Ramos (cell line): Measurements from ENCODE around the gene KIF26B.
"Not testable (repeated sequence)": the region's sequence is repeated elsewhere in the genome, so short reads cannot be mapped to it uniquely, and the experiment has no call there.

ENCODE experiments used
- in situ Hi-C: fragments of 300-500 bp; cut with MboI; formaldehyde crosslinking; loops from one replicate; pipeline ENCODE4 v1.14.3; 2022; ENCODE audit warnings: low sequenced_read_pairs; ENCODE audit not compliant: unreplicated experiment

KIF26B gene

GRCh38 chr1:245306020-245306419 lies 151.2 kb downstream of the KIF26B start:
- in situ Hi-C loops, result no loop called here

DNA sequence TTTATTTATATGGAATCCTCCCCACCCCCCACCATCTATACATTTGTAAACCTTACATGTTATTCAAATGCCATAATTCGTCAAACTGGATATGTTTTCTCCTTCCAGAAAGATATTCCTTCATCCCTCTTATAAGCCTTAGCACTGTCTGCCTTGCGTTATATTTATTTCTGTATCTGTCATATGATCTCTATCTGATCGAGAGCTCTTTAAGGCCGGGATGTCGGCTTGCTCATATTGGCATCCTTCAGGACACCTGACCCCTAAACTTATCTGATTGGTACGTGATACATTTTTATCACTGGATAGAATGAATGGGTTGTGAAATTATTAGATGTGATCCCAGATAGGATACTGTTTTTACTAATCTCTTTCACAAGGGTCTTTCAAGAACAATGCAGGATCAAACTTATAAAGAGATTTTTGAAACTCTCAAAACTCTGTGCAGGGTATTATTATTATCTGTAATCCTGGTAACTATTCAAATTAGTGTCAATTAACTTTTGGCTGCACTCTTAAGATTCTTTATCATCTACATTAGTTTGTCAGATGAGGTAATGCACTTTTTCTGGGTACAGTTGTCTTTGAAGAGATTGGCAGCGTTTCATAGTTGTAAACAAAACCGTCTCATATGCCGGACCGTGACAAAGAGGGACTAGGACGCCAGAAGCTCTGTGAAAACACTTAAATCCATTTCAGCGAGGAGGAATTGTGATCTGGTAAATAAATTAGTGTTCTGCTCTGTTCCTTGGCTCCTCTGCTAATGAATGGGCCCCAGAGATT lies 152.0 kb downstream of the KIF26B start:
- in situ Hi-C loops, result no loop called here

- in situ Hi-C loops, result no loop called here
Measured at GRCh38 chr1:245310571-245311531, 156.1 kb downstream of the KIF26B start.

GRCh38 chr1:245311887-245312536 lies 157.2 kb downstream of the KIF26B start:
- in situ Hi-C loops, result no loop called here

DNA sequence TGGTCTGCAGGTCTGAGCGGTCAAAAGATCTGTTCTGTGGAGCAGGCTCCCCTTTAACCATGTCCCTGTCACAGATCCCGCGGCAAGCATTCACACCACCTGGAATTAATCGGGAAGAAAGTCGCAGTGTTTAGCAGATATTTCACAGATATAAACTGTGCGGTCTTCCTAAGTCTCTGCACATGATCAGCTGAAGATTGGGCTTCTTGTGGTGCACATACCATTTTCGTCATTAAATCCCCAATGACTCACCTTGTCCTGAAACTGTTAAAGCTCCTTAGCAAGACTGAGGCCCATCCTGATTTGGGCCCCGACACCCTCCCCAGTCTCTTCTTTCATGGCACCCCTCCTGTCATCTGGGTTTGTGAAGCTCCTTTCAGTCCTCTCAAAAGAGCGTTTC lies 158.8 kb downstream of the KIF26B start:
- in situ Hi-C loops, result no loop called here

DNA sequence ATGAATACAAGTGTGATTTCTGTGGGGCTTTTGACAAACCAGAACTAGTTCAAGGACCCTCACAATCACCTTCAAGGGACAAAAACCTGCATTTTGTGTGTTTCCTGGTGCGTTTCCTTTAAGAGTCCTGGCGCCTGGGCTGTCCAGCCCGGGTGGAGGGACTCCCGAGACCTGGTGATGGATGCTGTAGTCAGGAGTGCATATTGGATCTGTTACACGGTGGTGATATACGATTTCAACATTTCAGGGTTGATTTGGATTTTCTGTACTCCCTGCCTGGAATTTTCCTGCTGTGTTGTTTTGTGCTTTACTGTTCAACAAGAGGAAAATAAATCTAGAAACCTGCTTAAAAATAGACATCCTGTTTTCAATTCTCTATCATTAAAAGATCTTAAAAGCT lies 162.0 kb downstream of the KIF26B start:
- in situ Hi-C loops, result no loop called here

- in situ Hi-C loops, result no loop called here
Measured at GRCh38 chr1:245317217-245317616, 162.4 kb downstream of the KIF26B start.

DNA sequence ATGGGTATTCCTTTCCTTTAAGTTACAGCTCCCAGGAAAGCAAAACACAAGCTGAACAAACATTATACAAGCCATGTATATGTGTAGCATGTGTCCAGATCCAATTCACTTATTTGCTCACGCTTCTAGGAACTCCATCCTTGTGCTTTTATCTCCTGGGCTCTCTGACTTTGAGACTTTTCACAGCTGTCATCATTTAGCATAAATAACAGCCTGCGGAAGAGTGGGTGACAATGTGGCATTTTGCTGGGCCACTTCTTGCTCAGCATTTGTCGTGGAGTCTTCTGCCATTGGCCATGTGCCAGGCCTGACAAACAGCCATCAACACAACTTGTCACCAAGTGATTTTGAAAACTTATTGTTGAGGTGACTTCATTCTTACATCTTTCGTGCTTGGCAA lies 164.3 kb downstream of the KIF26B start:
- in situ Hi-C loops, result no loop called here

DNA sequence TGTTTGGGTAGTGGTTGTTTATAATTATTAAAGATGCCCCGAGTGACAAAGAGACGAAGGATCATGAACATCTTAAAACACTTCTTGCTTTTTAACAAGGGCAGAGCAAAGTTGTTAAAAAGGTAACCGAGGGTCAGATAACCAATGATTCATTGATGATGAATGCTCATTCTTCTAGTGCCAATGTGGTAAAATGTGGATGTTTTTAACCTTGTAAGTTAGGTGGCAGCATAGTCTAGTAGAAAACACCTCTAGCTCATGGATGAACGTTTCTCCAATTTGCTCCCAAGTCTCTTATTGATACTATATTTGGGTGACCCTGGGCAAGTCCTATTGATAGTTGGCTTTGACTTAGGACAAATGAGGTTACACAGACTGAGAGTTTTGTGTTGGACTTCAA lies 167.9 kb downstream of the KIF26B start:
- in situ Hi-C loops, result no loop called here

DNA sequence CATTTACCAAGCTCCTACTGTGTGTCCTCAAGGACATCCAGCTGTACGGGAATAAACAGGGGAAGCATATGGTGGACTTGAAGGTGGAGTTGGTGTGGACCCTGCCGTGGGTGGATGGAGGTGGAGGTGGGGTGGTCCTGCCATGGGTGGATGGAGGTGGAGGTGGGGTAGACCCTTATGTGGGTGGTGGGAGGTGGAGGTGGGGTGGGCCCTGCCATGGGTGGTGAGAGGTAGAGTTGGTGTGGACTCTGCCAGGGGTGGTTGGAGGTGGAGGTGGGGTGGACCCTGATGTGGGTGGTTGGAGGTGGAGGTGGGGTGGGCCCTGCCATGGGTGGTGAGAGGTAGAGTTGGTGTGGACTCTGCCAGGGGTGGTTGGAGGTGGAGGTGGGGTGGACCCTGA lies 169.0 kb downstream of the KIF26B start:
- in situ Hi-C loops, result not testable (repeated sequence)

DNA sequence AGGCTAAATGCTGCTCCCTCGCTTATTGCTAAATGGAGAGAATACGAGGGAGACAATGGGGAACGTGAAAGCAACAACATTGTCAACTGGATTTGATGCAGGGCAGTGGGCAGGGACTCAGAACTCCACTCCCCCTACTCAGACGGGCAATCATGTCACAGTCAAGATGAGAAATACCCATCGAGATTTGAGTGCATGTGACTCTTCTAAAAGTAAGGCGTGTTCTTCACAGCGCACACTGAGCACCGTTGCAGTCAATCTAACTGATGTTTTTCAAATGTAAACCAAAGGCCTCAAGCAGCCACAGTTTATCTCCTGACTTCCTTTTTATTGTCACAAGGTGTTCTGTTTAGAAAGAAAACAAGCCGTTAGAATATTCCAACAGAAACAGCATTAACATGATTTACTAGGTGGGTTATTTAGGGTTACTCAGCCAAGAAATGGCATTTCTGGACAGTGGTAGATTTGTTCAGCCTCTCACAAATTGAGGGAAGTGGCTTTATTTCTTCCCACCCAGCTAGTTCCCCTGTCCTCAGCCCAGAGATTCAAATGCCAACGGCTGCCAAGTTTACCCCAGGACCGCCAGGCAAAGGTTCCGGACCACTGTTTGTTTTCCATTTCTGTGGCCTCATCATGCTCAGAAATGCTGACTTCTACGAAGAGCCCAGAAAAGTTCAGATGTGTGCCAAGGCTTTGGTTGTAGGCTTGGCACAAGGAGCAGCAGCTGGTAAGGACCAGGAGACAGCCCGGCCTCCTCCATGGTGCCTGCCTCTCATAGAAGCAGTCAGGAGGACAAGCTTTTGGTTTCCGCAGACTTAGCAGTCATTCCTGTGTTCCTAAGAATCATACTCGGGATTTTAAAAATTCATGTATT lies 171.4 kb downstream of the KIF26B start:
- in situ Hi-C loops, result no loop called here

DNA sequence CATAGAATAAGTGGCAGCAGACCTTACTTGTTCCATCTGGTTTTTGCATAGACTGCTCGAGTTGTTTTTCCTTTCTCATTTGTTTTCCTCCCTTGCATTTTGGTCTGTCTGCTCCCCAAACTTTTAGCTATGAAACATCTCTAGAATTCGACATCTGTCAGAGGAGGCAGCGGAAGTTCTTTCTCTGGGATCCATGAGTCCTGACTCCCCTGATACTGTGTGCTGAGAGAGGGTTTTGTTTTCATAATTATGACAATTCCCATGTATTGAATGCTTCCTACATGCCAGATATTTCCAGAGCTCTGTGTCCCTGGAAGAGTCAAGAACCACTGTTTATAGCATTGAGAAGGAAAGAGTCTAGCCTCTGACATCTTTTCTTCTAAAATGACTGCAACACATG lies 172.6 kb downstream of the KIF26B start:
- in situ Hi-C loops, result no loop called here

GRCh38 chr1:245327842-245328241 lies 173.1 kb downstream of the KIF26B start:
- in situ Hi-C loops, result no loop called here

- in situ Hi-C loops, result no loop called here
Measured at GRCh38 chr1:245330951-245331350, 176.2 kb downstream of the KIF26B start.

DNA sequence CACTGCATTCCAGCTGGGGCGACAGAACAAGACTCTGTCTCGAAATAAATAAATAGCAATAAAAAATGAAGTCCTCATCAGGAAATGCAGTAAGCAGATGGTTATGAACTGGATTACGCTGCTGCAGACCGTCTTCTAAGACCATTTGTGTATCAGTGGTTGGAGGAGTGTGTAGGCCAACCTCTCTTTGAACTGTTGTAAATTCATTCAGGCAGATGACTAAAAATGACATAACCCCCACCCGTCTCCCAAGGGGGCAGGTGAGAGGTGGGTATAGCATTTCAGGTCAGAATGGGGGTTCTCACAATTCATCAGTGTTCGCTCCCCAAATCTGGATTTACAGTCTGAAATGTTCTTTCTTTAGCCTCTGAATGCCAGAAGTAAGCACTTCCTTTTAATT lies 177.3 kb downstream of the KIF26B start:
- in situ Hi-C loops, result no loop called here

GRCh38 chr1:245332513-245332912 lies 177.7 kb downstream of the KIF26B start:
- in situ Hi-C loops, result no loop called here

DNA sequence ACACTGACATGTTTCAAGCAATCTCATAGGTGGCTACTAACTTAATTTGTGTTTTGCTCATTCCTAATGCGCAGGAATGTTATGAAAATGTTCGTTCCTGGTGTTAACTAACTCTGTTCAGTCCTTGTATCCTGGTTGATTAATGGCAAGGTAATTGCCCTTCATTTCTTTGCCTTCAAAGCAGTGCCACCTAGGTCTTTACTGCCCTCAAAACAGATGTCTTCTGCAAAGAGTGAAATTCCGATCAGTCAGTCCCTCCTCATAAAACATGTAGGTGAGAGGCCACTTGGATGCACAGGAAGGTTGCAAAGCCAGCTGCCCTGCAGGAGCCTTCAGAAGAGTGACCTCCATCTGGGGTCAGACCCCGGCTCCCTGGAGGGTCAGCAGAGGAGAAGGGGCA lies 179.4 kb downstream of the KIF26B start:
- in situ Hi-C loops, result no loop called here

GRCh38 chr1:245334827-245335490 lies 180.2 kb downstream of the KIF26B start:
- in situ Hi-C loops, result no loop called here

- in situ Hi-C loops, result not testable (repeated sequence)
Measured at GRCh38 chr1:245335684-245336083, 180.9 kb downstream of the KIF26B start.
